Measurements from ENCODE around the gene ARV1.
"Not testable (repeated sequence)": the region's sequence is repeated elsewhere in the genome, so short reads cannot be mapped to it uniquely, and the experiment has no call there.

Gene ARV1

GRCh38 chr1:231041719-231042261 lies 62.9 kb downstream of the ARV1 start:
- no peak for DNase-seq

DNA sequence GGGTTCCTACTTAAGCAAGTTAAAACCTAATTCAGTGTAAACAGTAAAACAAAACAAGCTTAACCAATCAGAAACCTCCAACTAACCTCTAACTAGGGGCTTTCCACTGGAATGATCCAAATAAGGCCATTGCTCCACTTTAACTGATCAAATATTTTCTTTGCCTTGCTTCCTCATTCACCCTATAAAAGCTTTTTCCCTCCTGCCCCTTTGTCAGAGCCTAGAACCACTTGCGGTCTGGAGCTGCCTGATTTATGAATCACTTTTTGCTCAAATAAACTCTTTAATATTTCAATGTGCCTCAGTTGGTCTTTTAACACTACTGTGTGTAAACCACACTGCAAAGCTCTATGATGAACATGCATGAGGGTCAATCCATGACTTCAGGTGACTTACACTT lies 65.7 kb downstream of the ARV1 start:
- no peak for DNase-seq

DNA sequence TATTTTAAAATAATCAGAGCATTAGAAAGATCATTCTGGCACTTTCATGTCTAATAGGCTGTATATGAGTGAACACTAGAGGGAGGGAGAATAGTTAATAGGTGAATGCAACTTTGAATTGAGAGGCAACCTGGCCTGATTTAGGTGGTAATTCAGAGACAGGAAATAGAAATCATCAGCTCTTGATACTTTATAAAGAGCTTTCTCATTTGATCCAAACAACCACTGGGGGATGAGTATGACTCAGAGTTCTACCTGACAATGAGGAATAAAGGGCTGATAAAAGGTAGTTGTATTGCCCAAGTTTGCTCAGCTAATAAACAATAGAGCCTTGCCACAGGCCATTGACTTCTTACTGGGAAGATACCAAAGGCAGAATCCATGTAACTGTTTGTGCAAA lies 66.4 kb downstream of the ARV1 start:
- no peak for DNase-seq

DNA sequence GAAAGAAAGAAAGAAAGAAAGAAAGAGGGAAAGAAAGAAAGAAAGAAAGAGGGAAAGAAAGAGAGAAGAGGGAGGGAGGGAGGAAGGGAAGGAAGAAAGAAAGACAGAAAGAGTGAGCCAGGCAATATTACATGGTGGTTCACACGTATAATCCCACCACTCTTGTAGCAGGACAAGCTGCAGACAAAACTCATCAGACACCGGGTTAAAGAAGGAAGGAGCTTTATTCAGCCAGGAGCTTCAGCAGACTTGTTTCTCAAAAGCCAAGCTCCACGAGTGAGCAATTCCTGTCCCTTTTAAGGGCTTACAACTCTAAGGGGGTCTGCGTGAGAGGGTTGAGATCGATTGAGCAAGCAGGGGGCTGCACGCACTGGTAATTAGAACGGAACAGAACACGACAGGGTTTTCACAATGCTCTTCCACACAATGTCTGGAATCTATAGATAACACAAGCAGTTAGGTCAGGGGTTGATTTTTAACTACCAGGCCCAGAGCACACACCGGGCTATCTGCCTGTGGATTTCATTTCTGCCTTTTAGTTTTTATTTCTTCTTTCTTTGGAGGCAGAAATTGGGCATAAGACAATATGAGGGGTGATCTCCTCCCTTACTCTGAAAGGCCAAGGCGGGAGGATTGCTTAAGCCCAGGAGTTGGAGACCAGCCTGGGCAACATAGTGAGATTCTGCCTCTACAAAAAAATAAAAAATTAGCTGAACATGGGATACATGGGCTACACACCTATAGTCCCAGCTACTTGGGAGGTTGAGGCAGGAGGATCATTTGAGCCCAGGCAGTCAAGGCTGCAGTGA lies 67.2 kb downstream of the ARV1 start:
- DNase-seq, result not testable (repeated sequence)

DNA sequence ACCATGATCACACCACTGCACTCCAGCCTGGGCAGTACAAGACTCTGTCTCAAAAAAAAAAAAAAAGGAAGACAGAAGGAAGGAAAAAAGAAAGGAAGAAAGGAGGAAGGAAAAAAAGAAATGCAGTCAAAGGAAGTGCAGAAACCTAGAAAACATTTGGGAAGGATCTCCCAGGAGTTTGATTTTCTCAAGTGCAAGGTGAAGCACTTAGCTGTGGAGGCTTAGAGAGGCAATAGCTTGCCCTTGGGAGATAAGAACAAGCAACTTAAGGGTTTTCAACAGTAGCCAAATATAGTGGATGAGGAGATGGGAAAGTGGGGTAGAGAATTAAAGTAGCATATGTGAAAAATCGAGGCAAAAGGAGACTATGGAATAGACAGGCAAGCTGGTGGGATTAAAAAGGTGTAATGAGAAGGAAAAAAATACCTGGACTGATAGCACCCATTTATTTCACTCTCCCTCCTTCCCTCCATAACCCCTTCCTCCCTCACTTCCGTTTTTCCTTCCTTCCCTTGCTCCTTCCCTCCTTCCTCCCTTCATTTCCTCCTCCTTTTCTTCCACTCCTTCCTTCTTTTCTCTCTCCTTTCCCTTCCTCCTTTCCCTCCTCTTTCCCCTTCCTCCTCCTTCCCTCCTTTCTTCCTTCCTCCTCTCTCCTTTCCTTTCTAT lies 68.0 kb downstream of the ARV1 start:
- DNase-seq, result no peak

DNA sequence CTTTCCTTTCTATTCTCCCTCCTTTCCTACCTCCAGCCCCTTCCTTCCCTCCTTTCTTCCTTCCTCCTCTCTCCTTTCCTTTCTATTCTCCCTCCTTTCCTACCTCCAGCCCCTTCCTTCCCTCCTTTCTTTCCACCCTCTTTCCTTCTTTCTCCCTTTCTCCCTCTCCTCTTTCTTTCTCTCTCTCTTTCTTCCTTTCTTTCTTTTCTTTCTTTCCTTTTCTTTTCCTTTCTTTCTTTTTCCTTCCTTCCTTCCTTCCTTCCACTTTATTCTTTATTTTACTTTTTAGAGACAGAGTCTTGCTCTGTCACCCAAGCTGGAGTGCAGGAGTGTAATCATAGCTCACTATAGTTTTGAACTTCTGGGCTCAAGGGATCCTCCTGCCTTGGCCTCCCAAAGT lies 68.6 kb downstream of the ARV1 start:
- DNase-seq, result not testable (repeated sequence)

DNA sequence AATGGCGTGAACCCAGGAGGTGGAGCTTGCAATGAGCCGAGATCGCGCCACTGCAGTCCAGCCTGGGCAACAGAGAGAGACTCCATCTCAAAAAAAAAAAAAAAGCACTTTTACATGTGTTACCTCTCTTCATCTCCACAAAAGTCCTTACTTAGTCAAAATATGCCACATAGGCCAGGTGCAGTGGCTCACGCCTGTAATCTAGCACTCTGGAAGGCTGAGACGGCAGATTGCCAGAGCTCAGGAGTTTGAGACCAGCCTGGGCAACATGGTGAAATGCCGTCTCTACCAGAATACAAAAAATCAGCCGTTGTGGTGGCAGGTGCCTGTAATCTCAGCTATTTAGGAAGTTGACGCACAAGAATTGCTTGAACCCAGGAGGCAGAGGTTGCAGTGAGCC lies 69.5 kb downstream of the ARV1 start:
- DNase-seq, result not testable (repeated sequence)

DNA sequence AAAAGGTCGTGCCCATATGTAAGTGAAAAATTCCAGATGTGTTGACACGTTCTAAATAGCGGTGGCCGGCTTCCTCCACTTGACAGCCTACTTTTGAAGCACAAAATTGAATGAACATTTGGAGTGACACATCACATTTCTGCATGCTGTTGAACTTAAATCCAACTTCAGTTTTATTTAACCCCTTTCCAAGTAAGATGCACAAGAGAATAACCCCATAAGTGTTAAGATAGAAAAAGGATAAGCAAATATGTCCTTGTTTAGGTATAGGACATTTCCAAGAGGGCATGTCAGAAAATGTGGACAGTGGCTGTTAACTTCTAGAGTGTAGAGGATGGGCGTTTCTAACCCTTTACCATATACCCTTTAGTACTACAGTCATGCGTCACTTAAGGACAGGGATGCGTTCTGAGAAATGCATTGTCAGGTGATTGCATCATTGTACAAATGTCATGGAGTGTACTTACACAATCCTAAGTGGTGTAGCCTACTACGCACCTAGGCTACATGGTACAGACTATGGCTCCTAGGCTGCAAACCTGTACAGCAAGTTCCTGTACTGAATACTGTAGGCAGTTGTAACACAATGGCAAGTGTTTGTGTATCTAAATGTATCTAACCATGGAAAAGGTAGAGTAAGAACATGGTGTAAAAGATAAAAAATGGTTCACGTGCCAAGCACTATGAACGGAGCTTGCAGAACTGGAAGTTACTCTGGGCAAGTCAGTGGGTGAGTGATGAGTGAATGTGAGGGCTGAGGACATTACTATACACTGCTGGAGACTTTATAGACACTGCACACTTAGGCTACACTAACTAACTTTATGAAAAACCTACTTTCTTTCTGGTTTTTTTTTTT lies 70.5 kb downstream of the ARV1 start:
- DNase-seq, result no peak
